RWPE2 (cell line): ENCODE results near the gene ADGRD2.

ENCODE experiments used
- ATAC-seq: fragments of 200-7000 bp; cut with Tn5 transposase; 3 replicates; pipeline ENCODE4 v1.9.1; 2021; ENCODE audit warnings: low read depth
- DNase-seq: peaks from one replicate; pipeline ENCODE4 v3.0.0-alpha.2; 2020; ENCODE audit warnings: low spot score
- H3K27ac ChIP-seq: fragments of 450-650 bp; 2 replicates; pipeline ENCODE4 v1.5.1; 2017; ENCODE audit warnings: mild to moderate bottlenecking; ENCODE audit not compliant: poor library complexity, severe bottlenecking
- H3K27me3 ChIP-seq: fragments of 250-450 bp; sonication (Bioruptor Pico); 2 replicates; pipeline ENCODE4 v1.5.1; 2021; ENCODE audit warnings: mild to moderate bottlenecking, moderate library complexity; ENCODE audit not compliant: insufficient read depth, poor library complexity, severe bottlenecking
- H3K36me3 ChIP-seq: fragments of 250-450 bp; sonication (Bioruptor Pico); 2 replicates; pipeline ENCODE4 v1.5.1; 2020; ENCODE audit warnings: low read depth, mild to moderate bottlenecking, moderate library complexity
- H3K4me1 ChIP-seq: fragments of 250-450 bp; sonication (Bioruptor Pico); 2 replicates; pipeline ENCODE4 v1.5.1; 2021; ENCODE audit warnings: mild to moderate bottlenecking, moderate library complexity; ENCODE audit not compliant: insufficient read depth, poor library complexity, severe bottlenecking
- H3K4me3 ChIP-seq: fragments of 250-450 bp; sonication (Bioruptor Pico); 2 replicates; pipeline ENCODE4 v1.5.1; 2021; ENCODE audit warnings: mild to moderate bottlenecking, moderate library complexity; ENCODE audit not compliant: severe bottlenecking
- H3K9me3 ChIP-seq: fragments of 250-450 bp; sonication (Bioruptor Pico); 2 replicates; pipeline ENCODE4 v1.5.1; 2021; ENCODE audit warnings: mild to moderate bottlenecking, moderate library complexity; ENCODE audit not compliant: severe bottlenecking
- TF ChIP-seq, protein P1 (sequence below): fragments of 450-650 bp; IDR thresholded peaks from one replicate; pipeline ENCODE4 v1.5.1; 2017; ENCODE audit warnings: mild to moderate bottlenecking, moderate library complexity; ENCODE audit not compliant: poor library complexity, severe bottlenecking

The ADGRD2 gene

DNA sequence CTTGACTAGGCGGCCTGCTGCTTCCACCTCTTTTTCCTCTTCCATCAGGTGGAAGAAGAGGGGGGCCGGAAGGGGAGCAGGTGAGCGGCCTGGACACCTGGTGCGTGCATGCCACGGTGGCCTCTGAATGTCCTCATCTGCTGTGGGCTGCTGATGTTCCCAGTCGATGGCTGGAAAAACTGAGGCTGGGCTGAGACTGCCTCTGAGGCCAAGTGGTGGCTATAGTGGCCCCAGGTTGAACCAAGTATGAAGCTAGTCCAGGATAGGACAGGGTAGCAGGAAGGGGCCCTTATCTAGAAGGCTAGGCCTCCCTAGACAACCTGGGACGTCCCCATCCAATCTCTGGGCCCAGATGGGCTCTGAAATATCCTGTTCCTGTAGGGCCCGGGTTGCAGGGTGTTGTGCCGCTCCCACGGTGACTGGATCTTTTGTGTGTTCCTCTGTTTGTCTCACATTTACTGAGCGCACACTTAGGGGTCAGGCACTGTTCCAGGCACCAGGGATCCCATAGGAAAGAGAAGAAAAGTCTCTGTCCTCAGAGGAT is 57.7 kb downstream of the ADGRD2 start:
- DNase-seq (no peak), ATAC-seq (no peak)
- Histone ChIP-seq H3K9me3 (no peaks in the 10 kb centered on the region), H3K36me3 (no peaks in the 10 kb centered on the region), H3K4me3 (no peak overlapping the region), H3K27me3 (peaks cover 27% of the 10 kb centered on the region), H3K4me1 (no peaks in the 10 kb centered on the region), H3K27ac (no peak overlapping the region)
- TF ChIP-seq, protein P1, sequence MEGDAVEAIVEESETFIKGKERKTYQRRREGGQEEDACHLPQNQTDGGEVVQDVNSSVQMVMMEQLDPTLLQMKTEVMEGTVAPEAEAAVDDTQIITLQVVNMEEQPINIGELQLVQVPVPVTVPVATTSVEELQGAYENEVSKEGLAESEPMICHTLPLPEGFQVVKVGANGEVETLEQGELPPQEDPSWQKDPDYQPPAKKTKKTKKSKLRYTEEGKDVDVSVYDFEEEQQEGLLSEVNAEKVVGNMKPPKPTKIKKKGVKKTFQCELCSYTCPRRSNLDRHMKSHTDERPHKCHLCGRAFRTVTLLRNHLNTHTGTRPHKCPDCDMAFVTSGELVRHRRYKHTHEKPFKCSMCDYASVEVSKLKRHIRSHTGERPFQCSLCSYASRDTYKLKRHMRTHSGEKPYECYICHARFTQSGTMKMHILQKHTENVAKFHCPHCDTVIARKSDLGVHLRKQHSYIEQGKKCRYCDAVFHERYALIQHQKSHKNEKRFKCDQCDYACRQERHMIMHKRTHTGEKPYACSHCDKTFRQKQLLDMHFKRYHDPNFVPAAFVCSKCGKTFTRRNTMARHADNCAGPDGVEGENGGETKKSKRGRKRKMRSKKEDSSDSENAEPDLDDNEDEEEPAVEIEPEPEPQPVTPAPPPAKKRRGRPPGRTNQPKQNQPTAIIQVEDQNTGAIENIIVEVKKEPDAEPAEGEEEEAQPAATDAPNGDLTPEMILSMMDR = no peak

DNA sequence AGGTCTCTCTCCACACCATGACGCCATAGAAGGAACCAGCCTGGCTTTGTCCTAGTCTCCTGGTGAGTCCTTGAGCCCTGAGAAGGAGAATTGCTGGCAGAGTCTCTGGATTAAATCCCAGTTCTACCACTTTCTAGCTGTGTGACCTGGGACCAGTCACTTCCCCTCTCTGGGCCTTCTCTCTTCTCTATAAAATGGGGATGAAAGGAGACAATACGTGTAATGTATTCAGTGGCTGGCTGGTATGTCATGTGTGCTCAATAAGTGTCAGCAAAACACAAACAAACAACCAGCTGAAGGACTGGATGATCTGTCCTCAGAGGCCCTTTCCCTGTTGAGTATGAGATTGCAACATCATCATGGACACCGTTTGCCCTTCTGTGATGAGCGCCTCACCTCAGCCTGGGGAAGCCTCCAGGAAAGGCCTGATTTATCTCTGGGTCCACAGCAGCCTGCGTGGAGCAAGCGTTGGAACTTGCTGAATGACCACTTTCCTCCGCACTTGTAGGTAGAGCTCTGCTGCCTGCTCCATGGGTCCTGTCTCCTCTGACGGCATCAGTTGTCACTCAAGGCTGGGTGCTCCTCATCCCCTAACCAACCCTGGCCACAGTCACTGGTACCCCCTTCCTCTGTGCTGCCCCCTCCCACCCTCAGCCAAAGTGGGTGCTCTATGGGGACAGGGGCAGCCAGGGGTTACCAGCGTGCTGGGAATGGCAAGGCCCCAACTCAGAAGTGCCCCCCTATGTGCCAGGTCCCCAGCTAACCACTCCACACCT is 60.6 kb downstream of the ADGRD2 start:
- ATAC-seq (no peak), DNase-seq (no peak)
- no peaks in the 10 kb centered on the region for H3K36me3 ChIP-seq
- no peak overlapping the region for H3K27ac ChIP-seq
- H3K4me3 ChIP-seq = no peak overlapping the region
- no peaks in the 10 kb centered on the region for H3K4me1 ChIP-seq
- no peaks in the 10 kb centered on the region for H3K9me3 ChIP-seq
- H3K27me3 ChIP-seq = peaks cover 2% of the 10 kb centered on the region
- TF ChIP-seq, protein P1 = no peak

DNA sequence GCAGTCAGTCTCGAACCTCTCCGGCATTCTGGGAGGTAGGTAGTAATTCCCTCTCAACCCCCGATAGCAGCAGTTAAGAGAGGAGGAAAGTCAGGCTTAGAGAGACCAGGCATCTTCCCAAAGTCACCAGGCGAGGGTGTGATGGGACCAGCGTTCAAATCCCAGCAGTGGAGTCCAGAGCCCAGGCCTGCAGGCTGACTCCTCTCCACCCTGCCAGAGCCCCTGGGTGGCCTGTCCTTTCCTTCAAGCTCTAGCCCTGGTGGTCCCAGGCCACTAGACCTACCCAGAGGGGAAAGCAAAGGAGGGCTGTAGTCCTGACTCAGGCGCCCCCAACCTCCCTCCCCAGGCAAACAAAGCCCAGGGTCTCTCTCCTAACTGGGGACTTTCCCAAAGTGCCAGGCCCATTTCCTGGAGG is 61.2 kb downstream of the ADGRD2 start:
- Histone ChIP-seq H3K36me3 (no peaks in the 10 kb centered on the region), H3K9me3 (no peaks in the 10 kb centered on the region), H3K27me3 (no peaks in the 10 kb centered on the region), H3K27ac (no peak overlapping the region), H3K4me1 (no peaks in the 10 kb centered on the region), H3K4me3 (no peak overlapping the region)
- DNase-seq = no peak
- TF ChIP-seq, protein P1 = no peak
- ATAC-seq = no peak

DNA sequence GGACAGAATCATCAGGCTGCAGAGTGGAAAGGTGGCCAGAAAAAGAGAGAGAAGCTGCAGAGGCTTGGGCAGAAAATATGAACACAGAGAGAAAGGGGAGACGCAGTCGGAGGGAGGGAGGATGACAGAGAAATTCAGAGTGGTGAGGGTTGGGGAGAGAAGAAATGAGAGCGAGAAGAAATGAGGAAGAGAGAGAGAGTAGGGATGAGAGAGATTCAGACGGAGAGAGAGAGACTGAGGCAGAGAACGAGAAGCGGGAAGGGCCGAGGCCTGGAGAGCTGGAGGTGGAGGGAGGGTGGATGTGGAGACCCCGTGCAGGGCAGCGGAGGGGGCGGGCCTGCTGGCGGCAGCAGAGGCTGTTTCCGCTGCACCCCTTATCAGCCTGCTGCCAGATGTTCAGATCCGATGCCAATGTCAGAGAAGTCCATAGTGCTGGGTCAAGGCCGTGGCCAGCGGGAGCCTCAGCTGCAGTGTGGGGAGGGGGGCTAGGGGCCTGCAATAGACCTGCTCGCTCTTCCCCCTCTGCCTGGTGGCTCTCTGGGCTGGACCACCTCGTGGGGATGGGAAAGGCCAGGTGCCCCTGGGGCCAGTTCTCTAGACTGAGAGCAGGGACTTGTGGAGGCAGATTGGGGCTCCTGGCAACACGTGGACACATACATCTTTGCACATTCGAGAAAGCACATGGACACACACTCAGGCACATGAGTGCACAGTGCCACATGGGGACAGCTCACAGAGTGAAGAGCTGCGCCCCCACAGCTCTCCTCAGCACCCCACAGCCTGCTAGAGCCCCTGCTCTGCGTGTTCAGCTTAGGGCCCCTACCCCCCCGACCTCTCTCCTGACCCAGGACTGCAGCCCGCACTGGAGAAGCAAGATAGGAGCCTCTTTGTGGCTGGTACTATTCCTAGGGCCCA is 61.9 kb downstream of the ADGRD2 start:
- no peak overlapping the region for H3K27ac ChIP-seq
- H3K27me3 ChIP-seq = no peaks in the 10 kb centered on the region
- TF ChIP-seq, protein P1 = no peak
- H3K4me1 ChIP-seq = no peaks in the 10 kb centered on the region
- H3K4me3 ChIP-seq = no peak overlapping the region
- ATAC-seq (no peak), DNase-seq (no peak)
- H3K9me3 ChIP-seq = no peaks in the 10 kb centered on the region
- no peaks in the 10 kb centered on the region for H3K36me3 ChIP-seq
